A549 (cell line): ENCODE data around the gene TYW1B. TPM values are rescaled to one million over a fixed set of nuclear protein-coding genes. Genes with fewer than 3 reads are reported as not detected.
"Not testable (repeated sequence)": the region's sequence is repeated elsewhere in the genome, so short reads cannot be mapped to it uniquely, and the experiment has no call there.

Source experiments
- ATAC-seq, 2 experiments: fragments of 200-7000 bp in 1 of 2; fragments of >200 bp in 1 of 2; cut with Nextera tagmentation in 1 of 2; cut with Tn5 transposase in 1 of 2; 3 replicates each; pipeline versions ENCODE4 v1.8.0 to v1.9.1; 2018 to 2020; ENCODE audit warnings: mild to moderate bottlenecking in 1 of 2, moderate library complexity in 1 of 2
- CTCF ChIA-PET: fragments of 300-600 bp; sonication (Branson Sonifier 250); formaldehyde crosslinking; extraction: SDS; loops from one replicate; lab custom pipeline; 2021; ENCODE audit warnings: antibody characterized with exemption, inconsistent platforms; lab: Yijun Ruan, JAX
- POLR2A ChIA-PET: fragments of 350-600 bp; formaldehyde crosslinking; extraction: SDS; loops from one replicate; lab custom pipeline; 2021; ENCODE audit warnings: antibody characterized with exemption, inconsistent platforms; lab: Yijun Ruan, JAX
- DNase-seq, 2 experiments: peaks; one replicate each; pipeline versions ENCODE4 v3.0.0 to v3.0.0-alpha.2; 2011 to 2016; ENCODE audit warnings: low read depth in 1 of 2, low spot score in 1 of 2
- FAIRE-seq: peaks from 2 replicates; lab custom pipeline; 2011; peaks lifted over from hg19 to GRCh38; lab: Jason Lieb, UNC
- H3K27ac ChIP-seq, 2 experiments: fragments of >200 bp; sonication (Bioruptor Twin); formaldehyde crosslinking; 3 replicates each; pipeline ENCODE4 v1.5.1; 2016 to 2017
- H3K4me1 ChIP-seq: fragments of >200 bp; sonication (Bioruptor Twin); formaldehyde crosslinking; 3 replicates; pipeline ENCODE4 v1.6.1; 2016
- H3K4me2 ChIP-seq: fragments of >200 bp; sonication (Bioruptor Twin); formaldehyde crosslinking; 3 replicates; pipeline ENCODE4 v1.6.1; 2016
- H3K4me3 ChIP-seq: fragments of >200 bp; sonication (Bioruptor Twin); formaldehyde crosslinking; 3 replicates; pipeline ENCODE4 v1.5.1; 2016
- H3K9me3 ChIP-seq: fragments of >200 bp; sonication (Bioruptor Twin); formaldehyde crosslinking; 3 replicates; pipeline ENCODE4 v1.6.1; 2016
- CBX2 ChIP-seq: fragments of 200-600 bp; sonication (generic); IDR thresholded peaks from 2 replicates; pipeline ENCODE4 v1.6.1; 2016; ENCODE audit warnings: low read depth, mild to moderate bottlenecking, borderline replicate concordance
- CEBPB ChIP-seq, 2 experiments: fragments of >200 bp in 1 of 2; sonication (Bioruptor Twin) in 1 of 2; formaldehyde crosslinking in 1 of 2; IDR thresholded peaks; 2 replicates each; pipeline ENCODE4 v1.6.1; 2012 to 2016
- EHF ChIP-seq: fragments of 250-450 bp; sonication (Bioruptor Pico); IDR thresholded peaks from 2 replicates; pipeline ENCODE4 v1.5.0; 2020; ENCODE audit warnings: mild to moderate bottlenecking
- ESRRA ChIP-seq: fragments of 150-350 bp; IDR thresholded peaks from 2 replicates; pipeline ENCODE4 v1.6.1; 2014; ENCODE audit warnings: mild to moderate bottlenecking, low read length, borderline replicate concordance
- FOSL2 ChIP-seq, 2 experiments: fragments of 450-650 bp in 1 of 2; fragments of >200 bp in 1 of 2; sonication (Bioruptor Twin) in 1 of 2; formaldehyde crosslinking; IDR thresholded peaks; 2 replicates each; pipeline versions ENCODE4 v1.5.0 to v1.6.1; 2016 to 2020; ENCODE audit warnings: mild to moderate bottlenecking in 1 of 2, moderate library complexity in 1 of 2
- FOXS1 ChIP-seq: fragments of 250-450 bp; sonication (Bioruptor Pico); IDR thresholded peaks from 2 replicates; pipeline ENCODE4 v1.5.0; 2020; ENCODE audit warnings: mild to moderate bottlenecking, moderate library complexity
- HDAC2 ChIP-seq: fragments of 200-600 bp; sonication (generic); IDR thresholded peaks from 2 replicates; pipeline ENCODE4 v1.6.1; 2016
- HOXB13 ChIP-seq: fragments of 250-450 bp; sonication (Bioruptor Pico); IDR thresholded peaks from 2 replicates; pipeline ENCODE4 v1.5.0; 2020; ENCODE audit warnings: low read depth, mild to moderate bottlenecking, moderate library complexity
- HOXB5 ChIP-seq: fragments of 250-450 bp; sonication (Bioruptor Pico); IDR thresholded peaks from 2 replicates; pipeline ENCODE4 v1.5.0; 2020; ENCODE audit warnings: mild to moderate bottlenecking, moderate library complexity
- JUN ChIP-seq, 2 experiments: fragments of >200 bp; sonication (Bioruptor Twin); formaldehyde crosslinking; IDR thresholded peaks; 2 replicates in 1 of 2; 3 replicates in 1 of 2; pipeline ENCODE4 v1.6.1; 2016 to 2017
- KDM5A ChIP-seq: fragments of 200-600 bp; sonication (generic); IDR thresholded peaks from 2 replicates; pipeline ENCODE4 v1.6.1; 2016; ENCODE audit warnings: antibody characterized with exemption, mild to moderate bottlenecking
- MAFK ChIP-seq: fragments of 450-650 bp; IDR thresholded peaks from 2 replicates; pipeline ENCODE4 v1.6.1; 2014; ENCODE audit not compliant: partially characterized antibody
- NPAS2 ChIP-seq: fragments of 250-450 bp; sonication (Bioruptor Pico); IDR thresholded peaks from 2 replicates; pipeline ENCODE4 v1.8.0; 2022; ENCODE audit warnings: mild to moderate bottlenecking, moderate library complexity, borderline replicate concordance
- POLR2AphosphoS2 ChIP-seq: conservative IDR thresholded peaks from 2 replicates; pipeline ENCODE4 v1.6.1; 2012; ENCODE audit warnings: low read length, improper control_type of control experiment, inconsistent platforms
- RAD21 ChIP-seq, 2 experiments: fragments of >200 bp in 1 of 2; sonication (Bioruptor Twin) in 1 of 2; formaldehyde crosslinking in 1 of 2; IDR thresholded peaks in 1 of 2; conservative IDR thresholded peaks in 1 of 2; 2 replicates in 1 of 2; 3 replicates in 1 of 2; pipeline ENCODE4 v1.6.1; 2012 to 2018; ENCODE audit warnings: inconsistent platforms in 1 of 2
- RCOR1 ChIP-seq: fragments of 150-350 bp; IDR thresholded peaks from 2 replicates; pipeline ENCODE4 v1.6.1; 2014; ENCODE audit warnings: antibody characterized with exemption, low read length, low read depth
- TP53 ChIP-seq: fragments of 250-450 bp; sonication (Bioruptor Pico); IDR thresholded peaks from 2 replicates; pipeline ENCODE4 v1.5.0; 2021; ENCODE audit warnings: mild to moderate bottlenecking, moderate library complexity
- ZNF302 ChIP-seq: fragments of 250-450 bp; sonication (Bioruptor Pico); IDR thresholded peaks from 2 replicates; pipeline ENCODE4 v1.9.0; 2021; ENCODE audit warnings: inconsistent platforms, mild to moderate bottlenecking, moderate library complexity
- ZSCAN20 ChIP-seq: fragments of 250-450 bp; sonication (Bioruptor Pico); IDR thresholded peaks from 2 replicates; pipeline ENCODE4 v1.8.0; 2022; ENCODE audit warnings: mild to moderate bottlenecking, moderate library complexity
- WGBS: methylation state at CpG from one replicate; pipeline ENCODE4 v1.1.6; 2017; ENCODE audit errors: missing lambda C conversion rate; 5-methylcytosine and 5-hydroxymethylcytosine counted together
- polyA plus RNA-seq, 4 experiments: library from polyadenylated mRNA; depleted of rRNA in 3 of 4; stranded (reverse); fragments of >200 nt; fragmentation: RNase III in 1 of 4; extraction: RNeasy Plus Mini Kit Qiagen cat#74134 plus additional on column Dnase treatment in 1 of 4; gene quantifications; 2 replicates in 3 of 4; 3 replicates in 1 of 4; pipeline ENCODE4 v1.2.3, GENCODE V29; 2011 to 2017
- TF ChIP-seq, protein P1 (sequence below): fragments of 250-450 bp; sonication (Bioruptor Pico); IDR thresholded peaks from 2 replicates; pipeline ENCODE4 v1.5.0; 2021; ENCODE audit warnings: mild to moderate bottlenecking, moderate library complexity, borderline replicate concordance

The TYW1B gene
- polyA plus RNA-seq, 2 of the 4 experiments (the other 2 are of a cell fraction), result 2.7 to 4.6 TPM

DNA sequence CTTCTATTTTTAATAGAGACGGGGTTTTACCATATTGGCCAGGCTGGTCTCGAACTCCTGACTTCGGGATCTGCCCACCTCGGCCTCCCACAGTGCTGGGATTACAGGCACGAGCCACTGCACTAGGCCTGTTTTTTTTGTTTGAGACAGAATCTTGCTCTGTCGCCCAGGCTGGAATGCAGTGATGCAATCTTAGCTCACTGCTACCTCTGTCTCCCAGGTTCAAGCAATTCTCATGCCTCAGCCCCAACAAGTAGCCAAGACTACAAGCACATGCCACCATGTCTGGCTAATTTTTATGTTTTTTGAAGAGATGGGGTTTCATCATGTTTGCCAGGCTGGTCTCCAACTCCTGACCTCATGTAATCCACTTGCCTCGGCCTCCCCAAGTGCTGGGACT is 73.7 kb downstream of the TYW1B start:
- POLR2A ChIA-PET, result no interaction called here
- TF ChIP-seq ESRRA (no peak), JUN (IDR thresholded peaks at IDR 0.05) (no peak), HOXB5 (CRISPR knock-in tag) (no peak), CEBPB (IDR thresholded peaks at IDR 0.05) (0 out of 4 replicates have a peak, but pooled peaks of 1 of the 2 experiments have one; percentile 15), FOXS1 (no peak), NPAS2 (CRISPR knock-in tag) (no peak), CBX2 (no peak)
- TF ChIP-seq, all 56 proteins: peak for 1
- no peaks in the 10 kb centered on the region for H3K9me3 ChIP-seq
- H3K27ac ChIP-seq, result no peak overlapping the region
- no peaks in the 10 kb centered on the region for H3K4me1 ChIP-seq
- 84% methylated on average over 7 of the region's 7 CpGs for whole genome bisulfite sequencing
- H3K4me2 ChIP-seq, result no peak overlapping the region
- no peak for FAIRE-seq
- H3K4me3 ChIP-seq, result no peak overlapping the region
- ATAC-seq, result no peak
- no peak for DNase-seq
- CTCF ChIA-PET, result no interaction called here

DNA sequence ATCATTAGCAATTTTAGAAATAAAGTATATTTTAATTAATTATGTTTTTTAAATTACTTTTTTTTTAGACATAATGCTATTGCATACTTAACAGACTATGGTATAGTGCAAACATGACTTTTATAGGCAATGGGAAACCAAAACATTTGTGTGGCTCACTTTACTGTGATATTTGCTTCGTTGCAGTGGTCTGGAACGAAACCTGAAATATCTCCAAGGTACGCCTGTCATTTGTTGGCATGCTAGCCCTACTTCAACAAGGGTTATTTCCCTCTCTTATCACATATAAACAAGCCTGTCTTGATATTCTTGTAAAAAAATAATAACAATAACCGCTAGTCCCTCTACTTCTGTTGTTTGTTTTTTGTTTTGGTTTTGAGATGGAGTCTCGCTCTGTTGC is 74.2 kb downstream of the TYW1B start:
- CTCF ChIA-PET, result no interaction called here

DNA sequence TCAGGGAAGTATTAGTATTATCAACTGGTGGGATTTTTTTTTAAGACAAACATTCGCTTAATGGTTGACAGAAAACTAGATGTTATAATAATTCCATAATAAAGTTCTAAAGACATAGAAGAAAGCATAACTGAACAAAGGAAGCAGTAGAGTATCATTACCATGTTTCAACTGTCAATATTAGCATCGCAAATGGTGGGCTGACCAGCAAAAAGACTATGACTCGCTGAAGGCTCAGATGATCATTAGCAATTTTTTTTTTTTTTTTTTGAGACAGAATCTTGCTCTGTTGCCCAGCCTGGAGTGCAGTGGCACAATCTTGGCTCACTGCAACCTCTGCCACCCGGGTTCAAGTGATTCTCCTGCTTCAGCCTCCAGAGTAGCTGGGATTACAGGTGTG is 74.8 kb downstream of the TYW1B start:
- H3K4me3 ChIP-seq, H3K9me3 ChIP-seq, H3K4me1 ChIP-seq, H3K4me2 ChIP-seq, FAIRE-seq, DNase-seq, POLR2A ChIA-PET, ATAC-seq, CTCF ChIA-PET, H3K27ac ChIP-seq: not testable (repeated sequence)
- WGBS, result 78% methylated on average over 4 of the region's 4 CpGs

More for the DNA sequence above, 74.2 kb downstream of the TYW1B start:
- no peak for TF ChIP-seq NPAS2 (CRISPR knock-in tag)
- TF ChIP-seq CBX2, result no peak
- no peak for TF ChIP-seq HDAC2
- no peak for TF ChIP-seq ZNF302 (CRISPR knock-in tag)
- TF ChIP-seq KDM5A, result no peak
- TF ChIP-seq RCOR1, result no peak
- no peak for TF ChIP-seq EHF (CRISPR knock-in tag)
- no peak for TF ChIP-seq HOXB13 (CRISPR knock-in tag)
- no peak for TF ChIP-seq POLR2AphosphoS2
- TF ChIP-seq JUN (IDR thresholded peaks at IDR 0.05), result no peak
- no peak for TF ChIP-seq FOSL2 (IDR thresholded peaks at IDR 0.05)
- TF ChIP-seq FOSL2 (CRISPR knock-in tag; IDR thresholded peaks at IDR 0.05), result no peak
- TF ChIP-seq, protein P1, sequence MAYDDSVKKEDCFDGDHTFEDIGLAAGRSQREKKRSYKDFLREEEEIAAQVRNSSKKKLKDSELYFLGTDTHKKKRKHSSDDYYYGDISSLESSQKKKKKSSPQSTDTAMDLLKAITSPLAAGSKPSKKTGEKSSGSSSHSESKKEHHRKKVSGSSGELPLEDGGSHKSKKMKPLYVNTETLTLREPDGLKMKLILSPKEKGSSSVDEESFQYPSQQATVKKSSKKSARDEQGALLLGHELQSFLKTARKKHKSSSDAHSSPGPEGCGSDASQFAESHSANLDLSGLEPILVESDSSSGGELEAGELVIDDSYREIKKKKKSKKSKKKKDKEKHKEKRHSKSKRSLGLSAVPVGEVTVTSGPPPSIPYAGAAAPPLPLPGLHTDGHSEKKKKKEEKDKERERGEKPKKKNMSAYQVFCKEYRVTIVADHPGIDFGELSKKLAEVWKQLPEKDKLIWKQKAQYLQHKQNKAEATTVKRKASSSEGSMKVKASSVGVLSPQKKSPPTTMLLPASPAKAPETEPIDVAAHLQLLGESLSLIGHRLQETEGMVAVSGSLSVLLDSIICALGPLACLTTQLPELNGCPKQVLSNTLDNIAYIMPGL (CRISPR knock-in tag), result no peak
- no peak for TF ChIP-seq MAFK
- TF ChIP-seq ZSCAN20 (CRISPR knock-in tag), result no peak
- no peak for TF ChIP-seq HOXB5 (CRISPR knock-in tag)
- 89% methylated on average over 5 of the region's 5 CpGs for WGBS
- H3K4me2 ChIP-seq, result no peak overlapping the region
- ATAC-seq (no peak), FAIRE-seq (no peak), DNase-seq (no peak)
- H3K4me3 ChIP-seq, result no peak overlapping the region
- H3K4me1 ChIP-seq, result no peaks in the 10 kb centered on the region
- no peak overlapping the region for H3K27ac ChIP-seq
- no peaks in the 10 kb centered on the region for H3K9me3 ChIP-seq
- POLR2A ChIA-PET, result no interaction called here

DNA sequence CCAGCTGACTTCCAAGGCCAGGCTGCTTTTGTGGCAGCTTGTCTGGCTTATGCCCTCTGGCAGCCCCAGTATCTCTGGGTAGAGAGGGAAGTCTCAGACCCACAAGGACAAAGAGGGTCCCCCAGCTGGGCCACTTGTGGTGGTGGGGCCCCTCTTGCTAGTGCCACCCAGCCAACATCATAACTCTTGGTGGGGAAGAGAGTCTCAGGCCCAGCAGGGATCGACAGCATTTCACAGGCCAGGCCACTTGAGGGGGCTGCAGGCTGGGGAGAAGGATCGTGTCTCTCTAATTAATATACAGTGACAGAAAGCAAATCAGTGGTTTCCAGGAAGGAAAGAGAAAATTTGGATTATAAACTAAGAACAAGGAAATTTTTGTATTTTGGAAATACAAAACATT is 76.0 kb downstream of the TYW1B start:
- Histone ChIP-seq H3K4me1 (no peaks in the 10 kb centered on the region), H3K4me2 (no peak overlapping the region), H3K9me3 (no peaks in the 10 kb centered on the region), H3K27ac (no peak overlapping the region), H3K4me3 (no peak overlapping the region)
- FAIRE-seq, result no peak
- 0 out of 6 replicates have a peak, but pooled peaks of 1 of the 2 experiments have one; percentile 49 for ATAC-seq
- 85% methylated on average over 2 of the region's 2 CpGs for WGBS
- ChIA-PET POLR2A (no interaction called here), CTCF (no interaction called here)
- peak in 1 of 2 experiments; percentile 48; a peak in 2 of 5 replicates for TF ChIP-seq RAD21 (conservative IDR thresholded peaks at IDR 0.05 in 1 of 2, IDR thresholded peaks at IDR 0.05 in 1 of 2)
- no peak for TF ChIP-seq TP53 (CRISPR knock-in tag)
- DNase-seq, result no peak
